NAMALWA (cell line): ENCODE results near the gene SERPINA9.
"Not testable (repeated sequence)": the region's sequence is repeated elsewhere in the genome, so short reads cannot be mapped to it uniquely, and the experiment has no call there.

Experiments used
- DNase-seq: peaks from one replicate; pipeline ENCODE4 v3.0.0-alpha.2; 2015; ENCODE audit warnings: low spot score

Gene SERPINA9

DNA sequence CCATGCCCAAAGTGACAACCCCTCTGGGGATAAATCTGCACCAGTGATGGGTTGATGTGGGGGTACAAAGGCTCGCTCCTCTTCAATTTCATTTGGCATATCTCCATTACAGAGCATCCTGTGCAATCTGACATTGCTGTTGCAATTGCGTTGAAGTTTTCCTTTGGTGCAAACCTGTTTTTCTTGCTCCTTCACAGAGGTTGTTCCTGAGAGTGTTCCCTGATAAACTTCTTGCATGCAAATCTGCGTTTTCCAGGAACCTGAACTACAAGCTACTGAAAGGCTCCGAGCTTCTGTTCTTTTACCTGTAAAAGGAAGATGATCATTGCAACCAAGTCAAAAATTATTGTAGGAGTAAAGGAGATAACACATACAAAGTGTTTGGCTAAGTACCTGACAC, 49.5 kb downstream of the SERPINA9 start:
- no peak for DNase-seq

DNA sequence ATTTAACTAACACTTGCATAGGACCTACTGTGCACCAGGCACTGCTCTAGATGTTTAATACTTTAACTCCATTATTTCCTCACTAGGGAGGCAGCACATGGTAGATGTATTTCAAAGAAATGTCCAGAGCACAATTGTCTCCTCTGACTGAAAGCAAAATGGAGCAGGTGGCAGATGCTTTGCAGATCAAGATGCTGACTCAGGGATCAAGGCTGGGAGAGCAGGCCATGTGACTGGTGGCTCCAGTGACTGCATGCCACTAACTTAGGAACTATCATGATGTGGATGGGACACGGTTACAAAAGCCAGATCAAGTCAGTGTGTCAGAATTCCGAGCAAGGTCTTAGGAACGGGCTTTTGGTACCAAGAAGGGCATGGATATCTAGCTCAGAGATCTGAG, 51.6 kb downstream of the SERPINA9 start:
- DNase-seq = no peak

DNA sequence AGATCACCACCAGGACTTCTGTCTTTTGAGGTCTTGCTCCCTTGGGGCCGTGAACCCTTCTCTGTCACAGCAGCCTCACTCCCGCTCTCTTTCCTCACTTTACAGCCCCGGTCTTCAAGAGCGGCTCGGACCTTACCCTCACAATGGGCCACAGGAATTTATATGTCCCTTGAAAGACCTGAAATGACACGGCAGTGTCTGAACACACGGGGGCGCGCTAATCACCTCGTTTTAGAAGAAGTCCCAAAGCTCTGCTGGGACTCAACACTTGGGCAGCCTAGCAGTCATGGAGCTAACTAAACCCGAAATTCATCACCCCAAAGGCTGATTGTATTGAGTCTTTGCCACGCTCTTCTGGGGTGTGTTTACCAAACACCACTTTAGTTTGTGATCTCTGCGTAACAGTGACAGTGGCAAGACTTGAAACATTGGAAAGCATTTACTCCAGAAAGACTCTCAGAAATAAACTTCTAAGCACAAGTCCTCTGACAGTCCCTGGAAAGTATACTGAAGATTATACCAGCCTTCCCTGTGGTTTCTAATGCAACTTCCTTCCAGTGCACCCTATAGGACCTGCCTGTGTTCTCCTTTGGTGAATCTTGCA, 52.4 kb downstream of the SERPINA9 start:
- DNase-seq = peak; percentile 79

DNA sequence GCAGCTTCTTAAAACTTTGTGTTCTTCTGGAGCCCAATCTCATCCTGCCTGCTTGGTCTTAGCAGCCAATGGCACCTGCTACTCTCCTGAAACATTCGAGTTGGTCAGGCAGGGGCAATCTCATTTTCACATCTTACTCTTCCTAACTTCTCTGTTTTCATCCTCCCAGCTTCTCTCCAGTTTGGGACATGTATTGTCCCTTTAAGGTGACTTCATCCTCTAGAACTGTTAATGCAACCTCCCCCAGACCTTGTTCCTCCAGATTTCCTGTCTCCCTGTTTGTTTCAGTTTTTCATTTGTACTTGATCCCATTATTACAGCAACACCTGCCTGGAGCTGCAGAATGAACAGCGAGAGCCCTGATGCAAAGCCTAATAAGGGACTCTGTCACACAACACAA, 54.7 kb downstream of the SERPINA9 start:
- DNase-seq = no peak

DNA sequence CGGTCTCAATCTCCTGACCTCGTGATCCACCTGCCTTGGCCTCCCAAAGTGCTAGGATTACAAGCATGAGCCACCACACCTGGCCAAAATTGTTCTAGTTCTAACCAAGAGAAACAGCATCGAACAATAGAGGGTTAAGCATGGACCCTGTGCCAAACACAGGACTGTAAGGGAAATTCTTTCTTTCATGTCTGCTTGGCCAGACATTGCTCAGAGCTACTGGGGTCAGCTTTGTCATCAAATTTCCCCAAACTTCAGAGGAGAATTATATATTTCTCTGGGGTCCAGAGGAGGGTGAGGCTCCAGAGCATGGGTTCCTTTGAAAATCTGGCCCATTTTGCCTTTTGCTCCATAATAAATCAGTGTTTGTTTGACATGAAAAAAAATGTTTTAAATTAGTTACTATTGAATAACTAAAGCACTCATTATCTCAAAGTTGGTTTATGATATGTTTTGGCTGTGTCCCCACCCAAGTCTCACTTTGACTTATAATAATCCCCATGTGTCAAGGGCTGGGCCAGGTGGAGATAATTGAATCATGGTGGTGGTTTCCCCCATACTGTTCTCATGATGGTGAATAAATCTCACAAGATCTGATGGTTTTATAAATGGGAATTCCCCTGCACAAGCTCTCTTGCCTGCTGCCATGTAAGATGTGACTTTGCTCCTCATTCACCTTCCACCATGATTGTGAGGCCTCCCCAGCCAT, 58.3 kb downstream of the SERPINA9 start:
- DNase-seq = not testable (repeated sequence)
